ENCODE measurements around the gene ACKR2.

GRCh38 chr3:42872718-42873117 is 63.5 kb downstream of the ACKR2 start:
- no peak for TF ChIP-seq CTCF (IDR thresholded peaks at IDR 0.05; ENCODE audit: low read depth, low read length)
- no peak for TF ChIP-seq EZH2phosphoT487 (IDR thresholded peaks at IDR 0.05; ENCODE audit: low read depth)
